ENCODE results near the gene MALT1.

Gene MALT1

GRCh38 chr18:58691256-58691655 lies 20.0 kb downstream of the MALT1 start:
- DNase-seq (ENCODE audit: low read depth in 2 of 2) = no peak
- no peak overlapping the region for H3K4me3 ChIP-seq (replicated peaks in 1 of 2; ENCODE audit: low read depth in 2 of 2, low read length in 2 of 2)
- no peak for TF ChIP-seq CTCF (IDR thresholded peaks at IDR 0.05; ENCODE audit: low read depth, low read length)

DNA sequence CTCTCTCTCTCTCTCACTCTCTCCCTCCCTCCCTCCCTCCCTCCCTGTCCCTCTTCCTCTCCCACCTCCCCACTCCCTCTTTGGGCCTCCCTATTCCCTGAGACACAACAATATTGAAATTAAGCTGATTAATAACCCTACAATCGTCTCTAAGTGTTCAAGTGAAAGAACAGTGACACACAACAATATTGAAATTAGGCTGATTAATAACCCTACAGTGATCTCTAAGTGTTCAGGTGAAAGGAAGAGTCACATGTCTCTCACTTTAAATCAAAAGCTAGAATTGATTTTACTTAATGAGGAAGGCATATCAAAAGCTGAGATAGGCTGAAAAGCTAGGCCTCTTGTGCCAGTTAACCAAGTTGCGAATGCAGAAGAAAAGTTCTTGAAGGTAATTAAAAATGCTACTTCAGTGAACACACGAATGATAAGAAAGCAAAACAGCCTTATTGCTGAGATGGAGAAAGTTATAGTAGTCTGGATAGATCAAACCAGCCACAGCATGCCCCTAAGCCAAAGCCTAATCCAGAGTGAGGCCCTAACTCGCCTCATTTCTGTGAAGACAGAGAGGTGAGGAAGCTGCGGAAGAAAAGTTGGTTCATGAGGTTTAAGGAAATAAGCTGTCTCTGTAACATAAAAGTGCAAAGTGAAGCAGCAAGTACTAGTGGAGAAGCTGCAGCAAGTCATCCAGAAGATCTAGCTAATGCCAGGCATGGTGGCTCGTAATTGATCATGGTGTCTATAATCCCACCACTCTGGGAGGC lies 21.3 kb downstream of the MALT1 start:
- no peak for TF ChIP-seq CTCF (IDR thresholded peaks at IDR 0.05; ENCODE audit: low read depth, low read length)
- DNase-seq (ENCODE audit: low read depth in 2 of 2) = no peak
- no peak overlapping the region for H3K4me3 ChIP-seq (replicated peaks in 1 of 2; ENCODE audit: low read depth in 2 of 2, low read length in 2 of 2)

DNA sequence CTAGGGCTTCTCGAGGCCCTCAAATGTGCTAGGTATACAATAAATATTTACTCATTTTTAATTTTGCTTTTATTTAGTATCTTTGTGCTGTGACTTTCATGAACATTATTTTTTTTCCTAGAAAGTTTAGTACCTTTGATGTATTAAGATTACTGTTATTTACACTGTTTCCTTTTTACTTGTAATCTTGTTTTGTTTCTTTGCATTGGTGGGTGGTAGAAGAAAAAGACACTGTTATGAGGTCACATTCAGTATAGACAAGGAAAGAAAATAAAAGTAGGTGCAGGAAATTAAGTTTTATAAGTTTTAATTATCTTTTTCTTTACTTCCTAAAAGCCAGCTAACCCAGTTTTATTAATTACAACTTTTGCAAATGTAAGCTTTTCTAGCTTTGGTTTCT lies 23.0 kb downstream of the MALT1 start:
- no peak overlapping the region for H3K4me3 ChIP-seq (replicated peaks in 1 of 2; ENCODE audit: low read depth in 2 of 2, low read length in 2 of 2)
- DNase-seq (ENCODE audit: low read depth in 2 of 2) = no peak
- no peak for TF ChIP-seq CTCF (IDR thresholded peaks at IDR 0.05; ENCODE audit: low read depth, low read length)

- TF ChIP-seq CTCF (IDR thresholded peaks at IDR 0.05; ENCODE audit: low read depth, low read length) = no peak
- no peak overlapping the region for H3K4me3 ChIP-seq (replicated peaks in 1 of 2; ENCODE audit: low read depth in 2 of 2, low read length in 2 of 2)
- DNase-seq (ENCODE audit: low read depth in 2 of 2) = no peak
These were observed 23.6 kb downstream of the MALT1 start for GRCh38 chr18:58694720-58695468.

- TF ChIP-seq CTCF (IDR thresholded peaks at IDR 0.05; ENCODE audit: low read depth, low read length) = no peak
- DNase-seq (ENCODE audit: low read depth in 2 of 2) = no peak
- H3K4me3 ChIP-seq (replicated peaks in 1 of 2; ENCODE audit: low read depth in 2 of 2, low read length in 2 of 2) = no peak overlapping the region
These were observed 24.5 kb downstream of the MALT1 start for GRCh38 chr18:58695772-58696171.

DNA sequence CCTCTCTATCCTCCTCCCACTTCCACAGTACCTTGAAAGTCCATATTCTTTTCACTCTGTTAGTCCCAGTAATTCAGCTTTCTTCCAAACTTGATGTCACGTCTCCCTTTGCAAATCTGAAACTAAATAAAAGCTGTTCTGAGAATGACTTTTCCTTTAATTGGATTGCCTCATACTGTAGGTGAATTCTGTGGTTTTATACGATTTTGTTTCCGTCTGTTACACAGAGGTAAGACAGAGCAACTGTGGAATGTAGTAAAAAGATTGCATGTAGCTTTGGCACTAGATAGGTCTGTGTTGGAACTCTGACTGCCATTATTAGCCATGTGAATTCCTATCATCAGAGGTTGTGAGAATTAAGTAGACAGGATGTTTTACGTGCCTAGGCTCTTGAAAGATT lies 25.9 kb downstream of the MALT1 start:
- no peak for TF ChIP-seq CTCF (IDR thresholded peaks at IDR 0.05; ENCODE audit: low read depth, low read length)
- DNase-seq (ENCODE audit: low read depth in 2 of 2) = no peak
- no peak overlapping the region for H3K4me3 ChIP-seq (replicated peaks in 1 of 2; ENCODE audit: low read depth in 2 of 2, low read length in 2 of 2)

Measured in cardiac fibroblast (primary cell).